VCaP (cell line): ENCODE data around the gene ROR1.

Experiments
- H3K27ac ChIP-seq: fragments of 450-650 bp; 2 replicates; pipeline ENCODE4 v1.5.1; 2017
- TF ChIP-seq, protein P1 (sequence below): fragments of 450-650 bp; conservative IDR thresholded peaks from 2 replicates; pipeline ENCODE4 v1.5.1; 2017; ENCODE audit warnings: mild to moderate bottlenecking, moderate library complexity

ROR1 gene

DNA sequence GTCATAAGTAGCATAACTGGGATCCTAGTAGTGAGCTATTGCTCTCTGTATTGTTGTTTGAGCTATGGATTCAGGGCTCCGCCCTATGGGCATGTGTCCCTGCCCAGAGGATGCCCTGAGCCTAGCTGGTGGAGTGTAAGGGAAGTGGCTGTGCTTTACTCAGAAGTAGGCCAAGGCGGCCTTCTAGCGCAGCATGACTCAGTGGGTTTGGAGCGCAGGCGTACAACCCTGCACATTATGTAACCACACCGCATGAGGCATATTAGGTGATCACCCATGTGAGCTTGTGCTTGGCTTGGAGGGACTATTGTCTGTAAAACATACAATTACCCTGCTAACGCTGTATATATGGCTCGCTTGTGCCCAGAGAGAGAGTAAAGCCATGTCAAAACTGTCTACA lies 418.5 kb downstream of the ROR1 start:
- TF ChIP-seq, protein P1, sequence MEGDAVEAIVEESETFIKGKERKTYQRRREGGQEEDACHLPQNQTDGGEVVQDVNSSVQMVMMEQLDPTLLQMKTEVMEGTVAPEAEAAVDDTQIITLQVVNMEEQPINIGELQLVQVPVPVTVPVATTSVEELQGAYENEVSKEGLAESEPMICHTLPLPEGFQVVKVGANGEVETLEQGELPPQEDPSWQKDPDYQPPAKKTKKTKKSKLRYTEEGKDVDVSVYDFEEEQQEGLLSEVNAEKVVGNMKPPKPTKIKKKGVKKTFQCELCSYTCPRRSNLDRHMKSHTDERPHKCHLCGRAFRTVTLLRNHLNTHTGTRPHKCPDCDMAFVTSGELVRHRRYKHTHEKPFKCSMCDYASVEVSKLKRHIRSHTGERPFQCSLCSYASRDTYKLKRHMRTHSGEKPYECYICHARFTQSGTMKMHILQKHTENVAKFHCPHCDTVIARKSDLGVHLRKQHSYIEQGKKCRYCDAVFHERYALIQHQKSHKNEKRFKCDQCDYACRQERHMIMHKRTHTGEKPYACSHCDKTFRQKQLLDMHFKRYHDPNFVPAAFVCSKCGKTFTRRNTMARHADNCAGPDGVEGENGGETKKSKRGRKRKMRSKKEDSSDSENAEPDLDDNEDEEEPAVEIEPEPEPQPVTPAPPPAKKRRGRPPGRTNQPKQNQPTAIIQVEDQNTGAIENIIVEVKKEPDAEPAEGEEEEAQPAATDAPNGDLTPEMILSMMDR = no peak
- H3K27ac ChIP-seq = no peak overlapping the region

DNA sequence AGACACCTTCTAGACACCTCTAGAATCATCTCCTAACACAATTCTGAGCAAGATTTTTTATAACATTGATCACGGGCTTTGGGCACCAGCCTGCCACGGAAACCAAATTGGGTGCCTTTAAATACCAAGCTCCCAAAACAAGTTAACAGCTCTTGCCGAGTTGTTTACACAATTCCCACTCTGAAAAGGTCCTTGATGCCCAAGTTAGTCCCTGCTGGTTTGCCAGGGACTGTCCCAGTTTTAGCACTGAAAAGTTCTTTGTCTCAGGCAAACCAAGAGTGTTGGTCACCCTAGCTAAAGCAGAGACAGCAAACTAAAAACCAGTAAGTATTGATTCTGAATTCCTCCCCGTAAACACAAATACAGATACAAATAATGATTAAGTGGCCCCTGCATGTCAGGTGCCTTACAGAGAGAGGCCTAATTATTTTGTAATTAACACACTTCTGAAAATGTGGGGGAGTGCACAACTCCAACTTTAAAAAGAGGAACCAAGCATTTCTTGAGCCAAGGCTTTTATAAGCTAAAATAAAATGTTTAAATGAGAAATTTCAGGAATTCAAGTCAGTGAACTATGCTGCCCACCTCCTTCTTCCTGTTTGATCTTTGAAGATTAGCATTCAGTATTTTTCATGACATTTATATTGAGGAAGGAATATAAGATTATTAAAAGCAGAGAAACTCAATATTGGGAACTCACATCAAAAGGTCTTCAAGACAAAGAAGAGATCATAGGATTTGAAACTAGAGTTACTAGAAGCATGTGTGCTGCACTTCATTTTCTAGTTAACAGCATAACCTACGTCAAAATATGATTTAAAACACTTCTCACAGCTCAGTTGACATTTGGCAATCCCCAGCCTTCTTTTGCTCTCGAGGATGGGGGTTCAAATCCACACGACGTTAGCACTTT lies 420.6 kb downstream of the ROR1 start:
- TF ChIP-seq, protein P1 = no peak
- no peak overlapping the region for H3K27ac ChIP-seq

DNA sequence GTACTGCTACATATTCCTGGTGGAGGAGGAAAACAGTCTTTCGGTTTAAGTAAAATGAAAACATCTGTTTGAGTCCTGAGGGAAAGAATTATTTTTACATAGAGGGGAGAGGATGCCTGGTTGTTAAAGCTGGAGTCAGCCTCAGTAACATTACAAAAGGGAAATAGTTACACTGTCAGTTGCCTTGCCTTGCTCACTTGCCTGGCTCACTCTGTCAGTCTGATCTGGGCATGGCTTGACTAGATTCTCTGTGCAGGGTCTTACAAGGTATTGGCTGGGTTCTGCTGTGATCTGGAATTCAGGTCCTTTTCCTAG lies 421.2 kb downstream of the ROR1 start:
- TF ChIP-seq, protein P1 = no peak
- H3K27ac ChIP-seq = no peak overlapping the region

DNA sequence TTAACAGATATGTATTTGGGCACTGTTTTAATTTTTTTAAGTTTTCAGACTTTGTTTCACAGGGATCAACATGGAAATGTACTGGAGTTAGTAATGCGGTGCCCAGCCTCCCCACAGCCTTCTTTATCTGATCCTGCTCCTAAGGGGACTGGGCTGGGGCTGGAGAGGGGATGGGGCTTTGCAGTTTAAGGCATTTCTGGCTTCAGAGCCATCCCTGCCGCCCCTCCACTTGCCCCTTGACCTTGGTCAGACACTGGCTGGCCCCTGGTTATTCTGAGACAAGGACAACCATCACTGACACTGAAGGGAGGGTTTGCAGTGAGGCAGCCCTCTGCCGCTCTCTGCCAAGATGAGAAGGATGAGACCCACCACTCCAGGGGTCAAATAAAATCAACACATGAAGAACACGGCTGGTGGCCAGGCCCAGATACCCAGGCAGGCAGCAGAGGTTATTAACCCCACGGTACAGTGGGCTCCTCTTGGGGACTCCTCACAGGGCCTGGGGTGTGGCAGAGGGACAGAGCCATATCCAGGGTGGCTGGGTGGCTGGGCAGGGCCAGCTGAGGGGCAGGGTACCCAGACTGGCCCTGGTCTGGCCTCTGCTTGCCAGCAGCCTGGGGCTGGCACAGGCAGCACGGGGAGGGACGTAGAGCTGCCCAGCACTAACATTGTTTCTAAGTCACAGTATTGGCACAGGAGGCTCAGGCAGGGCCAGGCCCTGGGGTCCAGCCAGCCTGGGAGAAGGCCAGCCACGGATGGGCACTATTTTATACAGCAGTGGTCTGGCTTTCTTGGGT lies 422.5 kb downstream of the ROR1 start:
- TF ChIP-seq, protein P1 = no peak
- no peak overlapping the region for H3K27ac ChIP-seq

- H3K27ac ChIP-seq = no peak overlapping the region
- TF ChIP-seq, protein P1 = no peak
Observed at GRCh38 chr1:64197076-64197475, 423.3 kb downstream of the ROR1 start.

GRCh38 chr1:64199154-64199553 lies 425.3 kb downstream of the ROR1 start:
- TF ChIP-seq, protein P1 = no peak
- no peak overlapping the region for H3K27ac ChIP-seq

DNA sequence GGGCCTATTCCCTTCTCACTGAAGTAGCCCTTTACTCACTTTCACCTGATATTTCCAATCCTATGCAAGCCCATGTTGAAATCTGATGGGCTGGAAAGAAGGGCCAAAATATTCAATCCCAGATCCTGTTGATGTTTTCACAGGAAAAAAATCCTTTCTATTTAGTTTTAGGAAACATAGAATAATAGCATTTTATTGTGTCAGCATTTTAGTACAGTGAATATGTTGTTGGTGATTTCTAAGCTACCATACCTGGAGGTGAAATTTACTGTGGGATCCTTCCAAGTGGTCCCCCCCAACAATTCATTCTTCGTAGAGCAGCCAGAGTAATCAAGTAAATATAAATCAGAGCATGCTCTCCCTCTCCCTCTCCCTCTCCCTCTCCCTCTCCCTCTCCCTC lies 426.2 kb downstream of the ROR1 start:
- H3K27ac ChIP-seq = no peak overlapping the region
- TF ChIP-seq, protein P1 = no peak
